BLaER1 (cell line): ENCODE measurements around the gene SH2D6.

Experiments
- H3K27ac ChIP-seq: shearing (Covaris generic); formaldehyde crosslinking; 2 replicates; pipeline ENCODE4 v1.8.1; 2022
- H3K27me3 ChIP-seq: shearing (Covaris generic); formaldehyde crosslinking; 2 replicates; pipeline ENCODE4 v1.8.1; 2022
- H3K36me3 ChIP-seq: shearing (Covaris generic); formaldehyde crosslinking; 2 replicates; pipeline ENCODE4 v1.8.1; 2022
- H3K4me1 ChIP-seq: shearing (Covaris generic); formaldehyde crosslinking; 2 replicates; pipeline ENCODE4 v1.8.1; 2022
- H3K4me2 ChIP-seq: shearing (Covaris generic); formaldehyde crosslinking; 2 replicates; pipeline ENCODE4 v1.8.1; 2022
- H3K4me3 ChIP-seq: shearing (Covaris generic); formaldehyde crosslinking; 2 replicates; pipeline ENCODE4 v1.8.1; 2022
- H3K9ac ChIP-seq: shearing (Covaris generic); formaldehyde crosslinking; 2 replicates; pipeline ENCODE4 v1.8.1; 2022
- H3K9me3 ChIP-seq: shearing (Covaris generic); formaldehyde crosslinking; 2 replicates; pipeline ENCODE4 v1.8.1; 2022
- H4K20me1 ChIP-seq: shearing (Covaris generic); formaldehyde crosslinking; 2 replicates; pipeline ENCODE4 v1.8.1; 2022
- Cebpa-rat ChIP-seq: shearing (Covaris generic); IDR thresholded peaks from 2 replicates; pipeline ENCODE4 v1.8.1; 2022

The SH2D6 gene

DNA sequence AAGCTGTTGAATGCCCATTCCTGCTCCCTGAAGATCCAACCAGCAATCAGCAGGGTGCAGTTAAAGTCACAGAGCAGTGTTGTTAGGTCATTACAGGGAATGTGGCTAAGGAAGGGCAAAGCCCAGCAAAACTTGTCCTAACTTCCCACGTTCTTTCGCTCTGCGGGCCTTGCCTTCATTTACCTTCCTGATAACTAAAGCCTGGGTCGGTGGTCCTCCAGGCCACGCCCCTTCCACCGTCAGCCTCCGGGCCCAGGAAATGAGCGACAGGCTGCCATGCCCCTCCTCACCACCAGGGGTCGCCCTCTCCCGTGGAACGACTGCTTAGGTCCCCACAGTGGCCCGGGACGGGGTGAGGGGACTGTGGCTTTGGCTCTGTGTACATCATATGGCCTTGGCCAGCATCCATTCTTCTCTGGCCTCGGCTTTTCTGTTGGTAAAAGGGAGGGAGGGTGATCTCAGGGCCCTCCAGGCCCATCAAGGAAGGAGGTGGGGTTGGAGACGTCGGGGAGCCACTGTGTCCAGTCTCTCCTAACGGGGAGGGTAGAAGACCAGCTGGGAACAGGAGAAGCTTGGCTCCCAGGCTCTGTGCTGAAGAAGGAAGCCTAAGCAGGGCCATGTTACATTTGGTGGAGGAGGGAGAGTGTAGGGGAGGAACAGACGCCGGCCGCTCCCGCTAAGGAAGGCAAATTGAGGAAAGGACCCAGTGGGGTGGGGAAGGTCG, 2.2 kb downstream of the SH2D6 start:
- TF ChIP-seq Cebpa-rat, result no peak
- H3K4me3 ChIP-seq, result peak overlapping the region; percentile 44; the same call in 1 of the 2 replicates
- no peaks in the 10 kb centered on the region for H3K9me3 ChIP-seq
- H3K4me2 ChIP-seq, result peak overlapping the region; percentile 89
- H3K9ac ChIP-seq, result peak overlapping the region; percentile 71
- H3K27ac ChIP-seq, result peak overlapping the region; percentile 95
- H4K20me1 ChIP-seq, result no peaks in the 10 kb centered on the region
- no peaks in the 10 kb centered on the region for H3K36me3 ChIP-seq
- peaks cover 70% of the 10 kb centered on the region for H3K4me1 ChIP-seq
- H3K27me3 ChIP-seq, result no peaks in the 10 kb centered on the region

DNA sequence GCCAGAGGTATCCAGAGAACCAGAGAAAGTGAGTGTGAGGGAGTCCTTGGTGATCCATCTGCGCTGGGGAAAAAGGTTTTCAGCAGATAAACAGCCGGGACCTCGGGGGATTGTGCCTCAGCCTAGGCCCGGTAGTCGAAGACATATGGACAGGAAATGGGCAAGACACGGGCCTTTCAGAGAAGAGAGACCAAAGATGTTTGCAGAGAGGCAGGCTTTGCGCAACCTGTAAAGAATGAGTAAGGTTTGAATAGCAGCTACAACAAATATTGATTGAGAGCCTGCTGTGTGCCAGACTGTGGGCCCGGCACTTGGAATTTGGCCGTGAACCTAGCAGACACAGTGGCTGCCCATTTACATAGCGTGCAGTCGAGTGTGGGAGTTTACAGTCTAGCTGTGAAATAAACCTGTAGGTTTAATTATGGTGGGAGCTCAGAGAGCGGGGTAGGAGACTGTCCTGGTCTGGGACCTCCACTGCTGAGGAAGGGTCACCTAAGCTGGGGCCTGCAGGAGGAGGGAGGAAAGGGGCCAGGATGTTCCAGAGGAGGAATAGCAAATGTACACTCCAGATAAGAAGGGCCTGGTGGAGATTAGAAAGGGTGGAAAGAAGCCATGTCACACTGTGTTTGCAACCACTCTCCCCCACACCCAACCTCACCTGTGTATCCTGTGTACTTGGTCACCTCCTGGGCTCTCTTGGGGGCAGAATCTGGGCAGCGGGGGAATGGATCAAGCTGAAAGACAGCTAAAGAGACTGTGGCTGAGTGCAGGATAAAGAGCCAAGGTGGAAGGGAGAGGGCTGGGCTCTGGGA, 3.0 kb downstream of the SH2D6 start:
- Histone ChIP-seq H3K27ac (peak overlapping the region; percentile 95), H3K4me3 (no peak overlapping the region), H3K36me3 (no peaks in the 10 kb centered on the region), H4K20me1 (no peaks in the 10 kb centered on the region), H3K9me3 (no peaks in the 10 kb centered on the region), H3K9ac (peak overlapping the region; percentile 71), H3K4me2 (peak overlapping the region; percentile 89), H3K27me3 (no peaks in the 10 kb centered on the region), H3K4me1 (peaks cover 69% of the 10 kb centered on the region)
- TF ChIP-seq Cebpa-rat, result no peak

DNA sequence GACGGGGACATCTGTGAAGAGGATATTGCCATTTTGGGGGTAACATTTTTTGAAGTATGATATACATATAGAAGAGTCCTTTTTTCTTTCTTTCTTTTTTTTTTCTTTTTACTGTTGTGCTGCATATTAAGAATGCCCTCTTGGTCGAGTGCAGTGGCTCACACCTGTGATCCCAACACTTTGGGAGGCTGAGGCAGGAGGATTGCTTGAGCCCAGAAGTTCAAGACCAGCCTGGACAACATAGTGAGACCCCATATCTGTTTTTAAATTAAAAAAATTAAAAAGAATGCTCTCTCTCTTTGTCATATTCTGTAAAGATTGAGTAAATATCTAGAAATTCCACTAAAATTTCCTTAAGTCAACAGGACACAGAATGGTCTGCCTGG, 3.6 kb downstream of the SH2D6 start:
- TF ChIP-seq Cebpa-rat, result no peak
- Histone ChIP-seq H3K27ac (no peak overlapping the region; the same call in 1 of the 2 replicates), H4K20me1 (no peaks in the 10 kb centered on the region), H3K27me3 (no peaks in the 10 kb centered on the region), H3K4me2 (no peak overlapping the region), H3K36me3 (no peaks in the 10 kb centered on the region), H3K9ac (no peak overlapping the region), H3K4me1 (peaks cover 69% of the 10 kb centered on the region), H3K4me3 (no peak overlapping the region), H3K9me3 (no peaks in the 10 kb centered on the region)

DNA sequence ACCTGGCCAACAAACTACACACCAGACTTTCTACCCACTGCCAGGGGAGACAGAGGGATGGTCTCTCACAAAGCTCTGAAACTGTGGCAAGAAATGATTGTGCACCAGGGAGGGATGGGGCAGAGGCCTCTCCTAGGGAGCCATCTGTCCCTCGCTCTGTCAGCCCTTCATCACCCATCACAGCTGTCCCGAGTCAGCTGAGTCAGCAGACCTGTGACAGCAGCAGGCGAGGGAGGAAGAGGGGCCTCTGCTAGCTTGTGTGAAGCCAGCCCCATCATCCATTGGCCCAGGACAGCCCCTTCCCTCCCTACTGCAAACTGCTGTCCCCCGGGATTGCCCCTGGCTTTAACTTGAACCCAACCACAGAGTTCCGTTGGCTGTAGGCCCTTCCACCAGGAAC, 5.0 kb downstream of the SH2D6 start:
- Histone ChIP-seq H3K9ac (peak overlapping the region; percentile 40), H3K9me3 (no peaks in the 10 kb centered on the region), H3K4me3 (no peak overlapping the region), H3K4me2 (peak overlapping the region; percentile 67), H4K20me1 (no peaks in the 10 kb centered on the region), H3K27me3 (no peaks in the 10 kb centered on the region), H3K4me1 (peaks cover 64% of the 10 kb centered on the region), H3K27ac (peak overlapping the region; percentile 50), H3K36me3 (no peaks in the 10 kb centered on the region)
- no peak for TF ChIP-seq Cebpa-rat

DNA sequence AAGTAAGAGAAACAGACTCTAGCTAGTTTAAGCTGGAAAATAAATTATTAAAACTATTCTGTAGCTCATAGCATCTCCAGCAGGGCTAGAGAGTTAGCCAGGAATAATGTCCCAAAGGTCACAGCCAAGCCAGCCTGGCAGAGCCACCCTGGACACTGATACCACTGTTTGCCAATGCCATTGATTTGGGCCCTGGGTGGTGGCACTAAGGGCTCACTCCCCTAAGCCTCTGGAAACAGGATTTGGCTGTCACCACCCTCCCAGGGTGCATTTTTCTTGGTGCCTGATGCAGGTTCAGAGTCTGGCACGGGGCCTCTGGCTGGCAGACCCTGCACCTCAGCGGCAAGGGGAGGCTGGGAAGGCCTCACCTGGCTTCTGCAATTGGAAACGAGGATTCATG, 7.1 kb downstream of the SH2D6 start:
- H3K4me1 ChIP-seq, result peaks cover 67% of the 10 kb centered on the region
- no peak overlapping the region for H3K4me3 ChIP-seq
- H3K27me3 ChIP-seq, result no peaks in the 10 kb centered on the region
- H3K4me2 ChIP-seq, result no peak overlapping the region
- H3K36me3 ChIP-seq, result no peaks in the 10 kb centered on the region
- no peak for TF ChIP-seq Cebpa-rat
- H3K9me3 ChIP-seq, result no peaks in the 10 kb centered on the region
- H3K27ac ChIP-seq, result no peak overlapping the region
- H3K9ac ChIP-seq, result no peak overlapping the region
- no peaks in the 10 kb centered on the region for H4K20me1 ChIP-seq

DNA sequence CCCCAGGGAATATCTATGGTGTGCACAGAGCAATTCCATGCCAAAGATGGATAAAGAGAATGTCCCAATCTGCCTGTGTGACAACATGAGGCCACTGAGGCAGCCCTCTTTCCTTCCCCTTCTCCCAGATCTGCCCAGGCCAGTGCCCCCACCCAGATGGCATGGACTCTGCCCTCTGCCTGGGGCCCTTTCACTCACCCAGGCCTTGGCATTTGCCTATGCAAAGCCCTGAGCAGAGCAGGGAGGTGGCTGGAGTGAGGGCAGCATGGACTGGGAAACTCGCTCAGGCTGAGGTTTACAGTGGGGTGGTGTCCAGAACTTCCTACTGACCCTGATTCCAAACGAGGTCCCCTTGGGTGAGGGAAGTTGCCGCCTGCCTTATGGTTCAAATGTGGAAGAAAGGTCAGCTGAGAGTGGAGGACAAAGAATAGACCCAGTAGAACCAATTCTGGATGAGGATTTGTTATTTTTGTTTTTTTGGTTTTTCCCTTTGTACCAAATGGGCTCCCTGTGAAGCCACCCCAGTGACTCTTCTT, 8.9 kb downstream of the SH2D6 start:
- H3K36me3 ChIP-seq, result no peaks in the 10 kb centered on the region
- H3K4me1 ChIP-seq, result peaks cover 69% of the 10 kb centered on the region
- TF ChIP-seq Cebpa-rat, result no peak
- H3K4me3 ChIP-seq, result no peak overlapping the region
- H3K9ac ChIP-seq, result no peak overlapping the region
- H3K9me3 ChIP-seq, result no peaks in the 10 kb centered on the region
- H3K27me3 ChIP-seq, result no peaks in the 10 kb centered on the region
- H3K4me2 ChIP-seq, result no peak overlapping the region
- no peak overlapping the region for H3K27ac ChIP-seq
- no peaks in the 10 kb centered on the region for H4K20me1 ChIP-seq

DNA sequence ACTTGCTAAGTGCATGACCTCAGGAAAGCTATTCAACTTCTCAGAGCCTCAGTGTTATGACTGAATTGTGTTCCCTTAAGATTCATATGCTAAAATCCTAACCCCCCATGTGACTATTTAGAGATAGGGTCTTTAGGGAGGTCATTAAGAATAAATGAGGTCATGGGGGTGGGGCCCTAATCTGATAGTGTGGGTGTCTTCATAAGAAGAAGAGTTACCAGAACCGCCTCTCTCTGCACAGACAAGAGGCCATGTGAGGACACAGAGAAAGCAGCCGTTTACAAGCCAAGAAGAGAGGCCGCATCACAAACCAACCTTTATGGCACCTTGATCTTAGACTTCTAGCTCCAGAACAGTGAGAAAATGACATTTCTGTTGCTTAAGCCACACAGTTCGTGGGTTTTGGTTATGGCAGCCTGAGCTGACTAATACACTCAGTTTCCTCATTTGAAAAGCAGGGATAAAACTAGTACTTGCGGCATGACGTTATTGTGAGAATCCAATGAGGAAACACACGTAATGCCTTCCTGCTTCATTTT, 9.9 kb downstream of the SH2D6 start:
- Histone ChIP-seq H3K9me3 (no peaks in the 10 kb centered on the region), H3K4me3 (no peak overlapping the region), H3K27ac (no peak overlapping the region), H3K36me3 (no peaks in the 10 kb centered on the region), H3K9ac (no peak overlapping the region), H3K4me1 (peaks cover 67% of the 10 kb centered on the region), H3K27me3 (no peaks in the 10 kb centered on the region), H3K4me2 (peak overlapping the region; percentile 22), H4K20me1 (no peaks in the 10 kb centered on the region)
- no peak for TF ChIP-seq Cebpa-rat

DNA sequence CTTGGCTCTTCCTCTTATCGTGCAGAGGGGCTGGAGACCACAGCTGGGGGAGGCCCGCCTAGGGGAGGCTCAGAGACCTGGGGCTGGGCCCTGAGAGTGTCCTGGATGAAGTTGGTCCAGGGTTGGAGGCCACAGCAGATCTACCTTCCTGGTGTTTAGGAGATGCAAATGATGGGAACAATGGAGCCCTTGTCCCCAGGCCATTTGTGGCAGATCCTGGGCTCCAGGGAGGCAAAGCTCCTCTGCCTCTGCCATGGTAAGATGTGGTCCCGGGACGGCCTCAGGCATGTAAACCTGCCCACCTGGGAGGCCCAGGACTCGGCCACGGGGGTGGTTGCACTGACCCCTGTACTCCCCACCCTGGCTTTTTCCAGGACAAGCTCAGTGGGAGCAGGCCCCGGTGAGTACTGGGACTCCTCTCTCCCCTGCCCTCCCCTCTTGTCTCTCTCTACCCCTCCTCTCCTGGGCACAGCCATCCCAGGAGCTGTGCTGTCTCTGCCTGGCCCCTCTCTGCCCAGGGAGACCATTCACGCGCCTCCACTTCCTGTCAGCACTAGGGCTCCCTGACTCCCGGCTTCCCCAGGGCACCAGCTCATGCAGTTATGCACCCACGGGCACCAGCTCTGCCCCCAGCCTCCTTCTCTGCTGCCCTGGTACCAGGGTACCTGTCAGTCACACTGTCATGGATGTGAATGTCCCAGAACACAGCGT, 10.9 kb downstream of the SH2D6 start:
- H3K9ac ChIP-seq, result peak overlapping the region; percentile 19; the same call in 1 of the 2 replicates
- H3K9me3 ChIP-seq, result no peaks in the 10 kb centered on the region
- peak overlapping the region; percentile 51 for H3K27ac ChIP-seq
- H3K4me2 ChIP-seq, result peak overlapping the region; percentile 73
- TF ChIP-seq Cebpa-rat, result no peak
- peaks cover 67% of the 10 kb centered on the region for H3K4me1 ChIP-seq
- H3K36me3 ChIP-seq, result no peaks in the 10 kb centered on the region
- no peaks in the 10 kb centered on the region for H3K27me3 ChIP-seq
- H3K4me3 ChIP-seq, result no peak overlapping the region
- no peaks in the 10 kb centered on the region for H4K20me1 ChIP-seq

DNA sequence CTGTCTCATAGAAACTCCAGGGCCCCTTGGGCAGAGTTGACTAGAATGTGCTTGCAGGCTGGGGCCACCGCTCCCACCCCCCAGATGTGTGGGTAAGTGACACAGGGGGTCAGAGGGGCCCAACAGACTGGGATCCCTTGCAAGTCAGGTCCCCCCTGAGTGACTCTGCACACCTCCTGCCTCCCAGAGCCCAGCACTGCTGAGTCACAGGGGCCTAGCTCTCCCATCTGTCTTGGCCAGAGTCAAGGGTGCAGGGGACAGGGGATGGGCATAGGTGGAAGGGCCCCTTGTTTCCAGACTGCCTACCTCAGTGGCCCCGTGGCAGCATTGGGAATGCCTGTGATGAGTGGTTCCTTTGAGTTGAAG, 11.4 kb downstream of the SH2D6 start:
- no peaks in the 10 kb centered on the region for H3K27me3 ChIP-seq
- H3K4me3 ChIP-seq, result no peak overlapping the region
- H3K9ac ChIP-seq, result peak overlapping the region; percentile 19; the same call in 1 of the 2 replicates
- H3K27ac ChIP-seq, result peak overlapping the region; percentile 51
- H4K20me1 ChIP-seq, result no peaks in the 10 kb centered on the region
- H3K9me3 ChIP-seq, result no peaks in the 10 kb centered on the region
- peaks cover 67% of the 10 kb centered on the region for H3K4me1 ChIP-seq
- H3K4me2 ChIP-seq, result peak overlapping the region; percentile 73
- H3K36me3 ChIP-seq, result no peaks in the 10 kb centered on the region
- TF ChIP-seq Cebpa-rat, result no peak
